ENCODE results near the gene LILRA6. TPM values are rescaled to one million over a fixed set of nuclear protein-coding genes. Genes with fewer than 3 reads are reported as not detected.

LILRA6 gene
- total and polyA plus RNA-seq, 2 of the 13 experiments (the other 11 are each of a cell fraction or from before 2014, with no cell fraction given) = not detected

- TF ChIP-seq, protein P1, sequence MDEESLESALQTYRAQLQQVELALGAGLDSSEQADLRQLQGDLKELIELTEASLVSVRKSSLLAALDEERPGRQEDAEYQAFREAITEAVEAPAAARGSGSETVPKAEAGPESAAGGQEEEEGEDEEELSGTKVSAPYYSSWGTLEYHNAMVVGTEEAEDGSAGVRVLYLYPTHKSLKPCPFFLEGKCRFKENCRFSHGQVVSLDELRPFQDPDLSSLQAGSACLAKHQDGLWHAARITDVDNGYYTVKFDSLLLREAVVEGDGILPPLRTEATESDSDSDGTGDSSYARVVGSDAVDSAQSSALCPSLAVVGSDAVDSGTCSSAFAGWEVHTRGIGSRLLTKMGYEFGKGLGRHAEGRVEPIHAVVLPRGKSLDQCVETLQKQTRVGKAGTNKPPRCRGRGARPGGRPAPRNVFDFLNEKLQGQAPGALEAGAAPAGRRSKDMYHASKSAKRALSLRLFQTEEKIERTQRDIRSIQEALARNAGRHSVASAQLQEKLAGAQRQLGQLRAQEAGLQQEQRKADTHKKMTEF (CRISPR knock-in tag; IDR thresholded peaks at IDR 0.05) = no peak; the same call in none of the 2 replicates
- peak; percentile 57; the same call in 1 of the 2 replicates for TF ChIP-seq TBX2 (CRISPR knock-in tag; IDR thresholded peaks at IDR 0.05; ENCODE audit: borderline replicate concordance)
- TF ChIP-seq DPF2 (CRISPR knock-in tag; IDR thresholded peaks at IDR 0.05; ENCODE audit: borderline replicate concordance, low read depth) = no peak
- TF ChIP-seq NFKBIZ (CRISPR knock-in tag; IDR thresholded peaks at IDR 0.05) = no peak
- no peak for TF ChIP-seq STAT6 (CRISPR knock-in tag; IDR thresholded peaks at IDR 0.05; ENCODE audit: borderline replicate concordance)
- no peak for TF ChIP-seq ZNF160 (CRISPR knock-in tag; IDR thresholded peaks at IDR 0.05)
- TF ChIP-seq ZNF792 (CRISPR knock-in tag; IDR thresholded peaks at IDR 0.05) = no peak
- TF ChIP-seq ETV5 (CRISPR knock-in tag; IDR thresholded peaks at IDR 0.05; ENCODE audit: borderline replicate concordance) = no peak; the same call in 1 of the 2 replicates
- TF ChIP-seq ZSCAN9 (CRISPR knock-in tag; IDR thresholded peaks at IDR 0.05; ENCODE audit: borderline replicate concordance) = no peak
- TF ChIP-seq, protein P2, sequence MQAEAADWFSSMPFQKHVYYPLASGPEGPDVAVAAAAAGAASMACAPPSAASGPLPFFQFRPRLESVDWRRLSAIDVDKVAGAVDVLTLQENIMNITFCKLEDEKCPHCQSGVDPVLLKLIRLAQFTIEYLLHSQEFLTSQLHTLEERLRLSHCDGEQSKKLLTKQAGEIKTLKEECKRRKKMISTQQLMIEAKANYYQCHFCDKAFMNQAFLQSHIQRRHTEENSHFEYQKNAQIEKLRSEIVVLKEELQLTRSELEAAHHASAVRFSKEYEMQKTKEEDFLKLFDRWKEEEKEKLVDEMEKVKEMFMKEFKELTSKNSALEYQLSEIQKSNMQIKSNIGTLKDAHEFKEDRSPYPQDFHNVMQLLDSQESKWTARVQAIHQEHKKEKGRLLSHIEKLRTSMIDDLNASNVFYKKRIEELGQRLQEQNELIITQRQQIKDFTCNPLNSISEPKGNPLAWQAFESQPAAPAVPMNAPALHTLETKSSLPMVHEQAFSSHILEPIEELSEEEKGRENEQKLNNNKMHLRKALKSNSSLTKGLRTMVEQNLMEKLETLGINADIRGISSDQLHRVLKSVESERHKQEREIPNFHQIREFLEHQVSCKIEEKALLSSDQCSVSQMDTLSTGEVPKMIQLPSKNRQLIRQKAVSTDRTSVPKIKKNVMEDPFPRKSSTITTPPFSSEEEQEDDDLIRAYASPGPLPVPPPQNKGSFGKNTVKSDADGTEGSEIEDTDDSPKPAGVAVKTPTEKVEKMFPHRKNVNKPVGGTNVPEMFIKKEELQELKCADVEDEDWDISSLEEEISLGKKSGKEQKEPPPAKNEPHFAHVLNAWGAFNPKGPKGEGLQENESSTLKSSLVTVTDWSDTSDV (CRISPR knock-in tag; IDR thresholded peaks at IDR 0.05) = no peak
- TF ChIP-seq HOXA5 (CRISPR knock-in tag; IDR thresholded peaks at IDR 0.05) = no peak
- TF ChIP-seq HOXA3 (CRISPR knock-in tag; IDR thresholded peaks at IDR 0.05) = peak; percentile 43
- TF ChIP-seq SPEN (CRISPR knock-in tag; IDR thresholded peaks at IDR 0.05; ENCODE audit: low read depth) = peak; percentile 53; the same call in 1 of the 2 replicates
- TF ChIP-seq ZNF883 (CRISPR knock-in tag; IDR thresholded peaks at IDR 0.05; ENCODE audit: not compliant biosample characterization) = no peak
- no peak for TF ChIP-seq ZNF232 (CRISPR knock-in tag; IDR thresholded peaks at IDR 0.05; ENCODE audit: borderline replicate concordance)
- no peak for TF ChIP-seq TERF1 (CRISPR knock-in tag; IDR thresholded peaks at IDR 0.05)
- TF ChIP-seq ZSCAN31 (CRISPR knock-in tag; IDR thresholded peaks at IDR 0.05; ENCODE audit: low read depth) = peak; percentile 84
- 0 out of 2 replicates have a peak, but pooled peaks have one; percentile 15 for TF ChIP-seq ZNF33B (CRISPR knock-in tag; IDR thresholded peaks at IDR 0.05)
- TF ChIP-seq, protein P3, sequence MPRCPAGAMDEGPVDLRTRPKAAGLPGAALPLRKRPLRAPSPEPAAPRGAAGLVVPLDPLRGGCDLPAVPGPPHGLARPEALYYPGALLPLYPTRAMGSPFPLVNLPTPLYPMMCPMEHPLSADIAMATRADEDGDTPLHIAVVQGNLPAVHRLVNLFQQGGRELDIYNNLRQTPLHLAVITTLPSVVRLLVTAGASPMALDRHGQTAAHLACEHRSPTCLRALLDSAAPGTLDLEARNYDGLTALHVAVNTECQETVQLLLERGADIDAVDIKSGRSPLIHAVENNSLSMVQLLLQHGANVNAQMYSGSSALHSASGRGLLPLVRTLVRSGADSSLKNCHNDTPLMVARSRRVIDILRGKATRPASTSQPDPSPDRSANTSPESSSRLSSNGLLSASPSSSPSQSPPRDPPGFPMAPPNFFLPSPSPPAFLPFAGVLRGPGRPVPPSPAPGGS (CRISPR knock-in tag; IDR thresholded peaks at IDR 0.05) = no peak
- no peak for TF ChIP-seq DR1 (CRISPR knock-in tag; IDR thresholded peaks at IDR 0.05)
- TF ChIP-seq ZEB1 (IDR thresholded peaks at IDR 0.05; ENCODE audit: insufficient replicate concordance, low read depth) = no peak
These were observed 52.0 kb downstream of the LILRA6 start (continued) for GRCh38 chr19:54190503-54191010.

All from HepG2 (cell line).